ENCODE results near the gene LEAP2.

Gene LEAP2

GRCh38 chr5:132883261-132883834, 9.9 kb downstream of the LEAP2 start:
- DNase-seq = no peak

- no peak for DNase-seq
These were observed 11.1 kb downstream of the LEAP2 start for GRCh38 chr5:132884548-132884947.

GRCh38 chr5:132886064-132886823, 12.8 kb downstream of the LEAP2 start:
- no peak for DNase-seq

GRCh38 chr5:132887283-132887682, 13.8 kb downstream of the LEAP2 start:
- DNase-seq = no peak

GRCh38 chr5:132889501-132889900, 16.0 kb downstream of the LEAP2 start:
- no peak for DNase-seq

GRCh38 chr5:132890817-132891216, 17.3 kb downstream of the LEAP2 start:
- DNase-seq = no peak

- no peak for DNase-seq
These were observed 22.3 kb downstream of the LEAP2 start for GRCh38 chr5:132895719-132896305.

GRCh38 chr5:132896685-132897084, 23.2 kb downstream of the LEAP2 start:
- no peak for DNase-seq

GRCh38 chr5:132898094-132898493, 24.6 kb downstream of the LEAP2 start:
- DNase-seq = no peak

GRCh38 chr5:132901036-132901435, 27.6 kb downstream of the LEAP2 start:
- no peak for DNase-seq

- no peak for DNase-seq
These were observed 28.3 kb downstream of the LEAP2 start for GRCh38 chr5:132901730-132902129.

GRCh38 chr5:132905938-132906337, 32.5 kb downstream of the LEAP2 start:
- DNase-seq = no peak

GRCh38 chr5:132907161-132907560, 33.7 kb downstream of the LEAP2 start:
- no peak for DNase-seq

- DNase-seq = no peak
These were observed 36.2 kb downstream of the LEAP2 start for GRCh38 chr5:132909702-132910101.

GRCh38 chr5:132915681-132916080, 42.2 kb downstream of the LEAP2 start:
- no peak for DNase-seq

- no peak for DNase-seq
These were observed 42.6 kb downstream of the LEAP2 start for GRCh38 chr5:132916086-132916485.
